ENCODE measurements around the gene KLHDC4. TPM values are rescaled to one million over a fixed set of nuclear protein-coding genes. Genes with fewer than 3 reads are reported as not detected.

The KLHDC4 gene
- total RNA-seq, 1 donor from 2014 or later, result 38.8 TPM

GRCh38 chr16:87666919-87667318, 98.9 kb downstream of the KLHDC4 start:
- no peak for DNase-seq
- no peak for ATAC-seq
- TF ChIP-seq CTCF (IDR thresholded peaks at IDR 0.05), result no peak
- Histone ChIP-seq H3K4me3 (no peak overlapping the region), H3K27ac (no peak overlapping the region), H3K36me3 (no peaks in the 10 kb centered on the region), H3K4me1 (no peaks in the 10 kb centered on the region), H3K27me3 (no peaks in the 10 kb centered on the region), H3K9me3 (no peaks in the 10 kb centered on the region)
- intact Hi-C loops (cut with DNase I), result no loop called here

- intact Hi-C loops (cut with DNase I), result no loop called here
- Histone ChIP-seq H3K9me3 (no peaks in the 10 kb centered on the region), H3K36me3 (no peaks in the 10 kb centered on the region), H3K4me3 (no peak overlapping the region), H3K4me1 (no peaks in the 10 kb centered on the region), H3K27me3 (peaks cover 8% of the 10 kb centered on the region), H3K27ac (no peak overlapping the region)
- ATAC-seq (no peak), DNase-seq (no peak)
- TF ChIP-seq CTCF (IDR thresholded peaks at IDR 0.05), result no peak
These were observed 100.6 kb downstream of the KLHDC4 start for GRCh38 chr16:87665193-87665592.

- Histone ChIP-seq H3K27me3 (peaks cover 9% of the 10 kb centered on the region), H3K4me1 (no peaks in the 10 kb centered on the region), H3K36me3 (no peaks in the 10 kb centered on the region), H3K9me3 (no peaks in the 10 kb centered on the region), H3K27ac (no peak overlapping the region), H3K4me3 (no peak overlapping the region)
- DNase-seq (no peak), ATAC-seq (no peak)
- TF ChIP-seq CTCF (IDR thresholded peaks at IDR 0.05), result no peak
- intact Hi-C loops (cut with DNase I), result no loop called here
These were observed 101.0 kb downstream of the KLHDC4 start for GRCh38 chr16:87664792-87665191.

GRCh38 chr16:87662254-87663204, 103.3 kb downstream of the KLHDC4 start:
- intact Hi-C loops (cut with DNase I), result no loop called here
- Histone ChIP-seq H3K27ac (no peak overlapping the region), H3K4me3 (no peak overlapping the region), H3K9me3 (no peaks in the 10 kb centered on the region), H3K36me3 (no peaks in the 10 kb centered on the region), H3K4me1 (no peaks in the 10 kb centered on the region), H3K27me3 (peaks cover 9% of the 10 kb centered on the region)
- no peak for TF ChIP-seq CTCF (IDR thresholded peaks at IDR 0.05)
- no peak for ATAC-seq
- DNase-seq, result no peak

GRCh38 chr16:87661561-87661960, 104.2 kb downstream of the KLHDC4 start:
- no peak for TF ChIP-seq CTCF (IDR thresholded peaks at IDR 0.05)
- Histone ChIP-seq H3K36me3 (no peaks in the 10 kb centered on the region), H3K4me3 (no peak overlapping the region), H3K9me3 (no peaks in the 10 kb centered on the region), H3K27me3 (peaks cover 9% of the 10 kb centered on the region), H3K27ac (no peak overlapping the region), H3K4me1 (no peaks in the 10 kb centered on the region)
- intact Hi-C loops (cut with DNase I), result no loop called here
- peak; percentile 68 for ATAC-seq
- DNase-seq, result no peak
